ENCODE results near the gene NHS.
A peak's percentile ranks its signal among the peaks of the same experiment; 100 is the strongest.

The NHS gene

DNA sequence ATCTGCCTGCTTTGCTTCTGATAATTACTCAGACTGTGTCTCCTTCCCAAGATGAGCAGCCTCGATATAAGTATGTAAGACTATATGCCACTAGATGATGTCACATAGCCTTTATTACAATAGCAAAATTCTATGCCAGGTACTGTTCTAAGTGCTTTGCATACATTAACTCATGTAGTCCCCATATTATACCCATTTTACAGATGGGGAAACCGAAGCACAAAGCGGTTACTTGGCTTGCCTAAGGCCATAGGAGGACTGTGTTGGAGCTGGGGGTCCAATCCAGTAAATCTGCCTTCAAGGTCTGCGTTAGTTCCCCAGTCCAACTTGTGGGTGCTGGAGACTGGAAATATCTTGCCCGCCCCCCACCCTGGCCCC is 361.5 kb downstream of the NHS start:
- no peak for DNase-seq (ENCODE audit: low read depth in 2 of 2)

DNA sequence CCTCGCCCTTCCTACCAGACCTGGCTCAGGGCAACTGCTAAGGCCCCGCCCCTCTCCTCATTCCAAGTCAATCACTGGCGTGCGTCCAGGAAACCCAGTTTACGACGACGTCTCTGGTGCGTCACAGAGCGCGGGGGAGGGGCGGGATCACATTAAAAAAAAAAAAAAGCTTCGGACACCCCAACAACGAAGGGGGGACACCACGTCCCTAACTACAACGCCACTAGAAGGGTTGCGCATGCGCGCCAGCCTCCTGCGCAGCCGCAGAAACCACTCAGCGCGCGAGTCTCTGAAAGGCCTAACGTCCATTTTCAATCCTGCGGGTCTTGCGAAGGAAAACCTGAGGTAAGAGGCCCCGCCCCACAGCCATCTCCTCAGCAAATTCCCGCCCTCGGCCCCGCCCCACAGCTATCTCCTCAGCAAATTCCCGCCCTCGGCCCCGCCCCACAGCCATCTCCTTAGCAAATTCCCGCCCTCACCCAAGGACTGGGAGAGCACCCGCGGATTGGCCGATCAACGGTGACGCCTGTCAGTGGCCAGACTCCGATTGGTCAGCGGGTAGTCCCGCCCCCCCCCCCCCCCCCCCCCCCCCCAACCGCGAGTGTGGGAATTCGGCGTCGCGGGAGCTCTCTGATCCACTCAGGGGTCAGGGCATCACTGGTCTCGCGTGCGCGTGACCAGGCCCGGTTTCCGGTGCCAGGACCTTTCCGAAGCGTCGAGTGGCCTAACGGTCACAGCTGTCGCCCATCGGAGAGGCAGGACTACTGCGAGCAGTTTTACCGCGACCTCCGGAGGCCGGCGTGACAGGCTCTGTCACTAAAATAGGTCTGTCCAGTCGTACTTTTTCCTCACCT is 362.1 kb downstream of the NHS start, which contains the start of gene SCML1:
Gene SCML1, plus strand, starts transcription at position 638 of the 854 bp plus-strand sequence. CDS start 6,694 bp downstream, outside the sequence.
- peak; percentile 63 to 75 for DNase-seq (ENCODE audit: low read depth in 2 of 2)

DNA sequence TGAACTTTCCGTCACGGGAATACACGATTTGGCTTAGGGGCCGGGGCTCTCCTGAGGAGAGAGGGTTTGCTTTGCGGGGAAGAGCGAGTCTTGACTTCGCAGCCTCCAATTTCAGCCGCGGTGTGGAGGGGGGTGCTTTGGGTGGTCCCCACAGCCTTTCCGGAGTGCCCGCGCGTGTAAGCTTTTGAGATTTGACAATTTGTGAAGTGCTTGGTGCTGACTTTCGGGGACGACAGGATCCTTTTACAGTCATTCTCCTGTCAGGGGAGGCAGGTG is 362.6 kb downstream of the NHS start:
- no peak for DNase-seq (ENCODE audit: low read depth in 2 of 2)

DNA sequence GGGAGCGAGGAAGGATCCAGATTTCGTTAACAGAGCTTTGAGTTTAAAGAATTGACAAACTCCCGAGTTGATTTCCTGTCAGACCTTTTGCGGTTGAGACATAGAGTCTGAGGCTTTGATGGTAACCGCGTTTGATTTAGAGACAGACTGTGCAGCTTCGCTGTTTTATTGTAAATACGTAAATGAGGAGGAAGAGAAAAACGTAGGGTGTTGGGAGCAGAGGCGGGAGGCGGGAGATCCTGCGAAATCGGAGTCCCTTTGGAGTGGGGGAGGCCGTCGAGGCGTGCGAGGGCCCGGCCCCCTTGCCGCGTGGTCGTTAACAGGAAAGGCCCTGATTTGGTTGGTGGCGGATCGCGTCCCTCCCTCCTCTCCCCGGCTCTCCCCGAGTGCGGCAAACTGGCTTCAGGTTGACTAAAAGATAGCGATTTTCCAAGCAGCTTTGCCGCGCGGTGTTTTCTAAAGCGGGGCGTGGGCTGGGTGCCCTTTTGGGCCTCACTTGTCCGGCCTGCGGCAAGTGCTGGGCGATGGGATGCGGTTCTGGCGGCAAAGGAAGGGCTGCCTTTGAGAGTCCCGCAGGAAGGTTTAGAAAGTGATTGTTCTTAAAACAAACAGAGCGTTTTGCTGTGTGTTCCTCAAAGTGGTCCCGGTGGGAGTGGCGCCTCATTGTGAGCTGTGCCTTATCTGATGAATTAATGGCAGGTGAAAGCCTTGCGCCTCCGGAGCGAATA is 363.1 kb downstream of the NHS start:
- DNase-seq (ENCODE audit: low read depth in 2 of 2) = no peak

DNA sequence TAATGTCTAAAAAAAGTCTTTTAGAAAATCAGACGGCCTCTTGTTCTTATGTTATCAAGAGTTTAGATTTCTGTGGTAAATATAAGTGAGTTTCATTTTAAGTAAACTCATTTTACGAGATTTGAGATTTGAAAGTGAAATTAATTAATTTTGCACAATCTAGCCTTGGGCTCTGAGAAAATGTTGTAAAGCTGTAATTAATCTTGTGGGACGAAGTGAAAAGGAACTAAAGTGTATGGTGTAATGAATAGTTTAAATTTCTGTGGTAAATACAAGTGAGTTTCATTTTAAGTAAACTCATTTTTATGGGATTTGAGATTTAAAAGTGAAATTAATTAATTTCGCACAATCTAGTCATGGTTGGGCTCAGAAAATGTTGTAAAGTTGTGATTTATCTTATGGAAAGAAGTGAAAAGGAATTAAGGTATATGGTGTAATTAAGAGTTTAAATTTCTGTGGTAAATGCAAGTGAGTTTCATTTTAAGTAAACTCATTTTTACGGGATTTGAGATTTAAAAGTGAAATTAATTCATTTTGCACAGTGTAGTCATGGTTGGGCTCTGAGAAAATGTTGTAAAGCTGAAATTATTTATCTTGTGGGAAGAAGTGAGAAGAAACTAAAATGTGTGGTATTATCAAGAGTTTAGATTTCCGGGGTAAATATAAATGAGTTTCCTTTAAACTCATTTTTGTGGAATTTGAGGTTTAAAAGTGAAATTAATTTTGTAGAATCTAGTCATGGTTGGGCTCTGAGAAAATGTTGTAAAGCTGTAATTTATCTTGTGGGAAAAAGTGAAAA is 363.9 kb downstream of the NHS start:
- DNase-seq (ENCODE audit: low read depth in 2 of 2) = no peak

DNA sequence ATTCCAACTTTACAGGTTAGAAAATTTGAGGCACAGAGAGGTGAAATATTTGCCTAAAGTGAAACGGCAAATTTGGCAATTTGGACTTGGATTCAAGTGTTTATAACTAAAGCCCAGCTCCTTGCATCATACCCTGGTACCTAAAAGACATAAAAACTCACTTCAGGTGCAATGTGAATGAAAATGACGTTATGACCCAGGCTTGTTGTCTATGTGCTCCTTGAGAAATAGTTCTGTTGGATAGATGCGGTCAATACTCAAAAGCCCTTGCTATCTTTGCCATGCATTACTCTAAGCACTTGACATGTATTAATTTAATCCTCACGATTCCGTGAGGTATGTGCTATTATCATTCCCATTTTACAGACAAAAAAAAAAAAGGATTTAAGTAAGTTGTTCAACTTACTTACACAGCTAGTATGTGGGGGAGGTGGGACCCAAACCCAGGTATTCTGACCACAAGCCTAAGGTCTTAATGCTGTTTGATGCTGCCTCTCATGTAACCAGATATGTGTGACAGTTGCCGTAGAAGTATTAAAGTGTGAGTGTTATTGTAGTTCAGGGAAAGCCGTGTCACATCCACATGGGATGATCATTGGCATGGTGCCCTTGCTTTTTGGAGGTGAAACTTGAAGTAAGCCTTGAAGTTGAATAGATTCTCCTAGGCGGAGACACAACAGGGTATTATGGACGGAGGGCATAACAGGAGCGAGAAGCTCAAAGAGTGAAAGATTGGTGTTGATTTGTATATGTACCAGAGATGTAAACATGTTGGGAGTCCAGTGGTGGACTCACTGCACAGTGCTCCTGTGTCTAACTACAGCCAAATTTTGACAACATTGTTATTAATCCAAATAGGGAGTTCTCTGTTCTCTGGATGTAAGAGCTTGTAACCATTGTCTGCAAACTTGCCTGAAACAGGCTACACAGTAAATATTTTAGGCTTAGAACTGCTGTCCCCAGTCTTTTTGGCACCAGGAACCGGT is 365.4 kb downstream of the NHS start:
- no peak for DNase-seq (ENCODE audit: low read depth in 2 of 2)

DNA sequence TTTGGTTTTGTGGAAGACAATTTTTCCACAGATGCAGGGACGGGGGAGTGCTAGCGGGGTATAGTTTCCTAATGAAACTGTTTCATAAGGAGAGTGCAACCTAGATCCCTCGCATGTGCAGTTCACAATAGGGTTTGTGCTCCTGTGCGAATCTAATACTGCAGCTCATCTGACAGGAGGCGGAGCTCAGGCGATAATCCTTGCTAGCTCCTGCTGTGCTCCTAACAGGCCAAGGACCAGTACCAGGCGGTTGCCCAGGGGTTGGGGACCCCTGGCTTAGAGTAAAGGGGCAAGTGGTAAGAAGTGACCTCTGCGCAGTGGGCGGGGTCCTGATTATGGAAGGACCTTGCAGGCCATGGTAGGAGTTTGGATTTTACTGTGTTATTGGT is 366.1 kb downstream of the NHS start:
- DNase-seq (ENCODE audit: low read depth in 2 of 2) = no peak

DNA sequence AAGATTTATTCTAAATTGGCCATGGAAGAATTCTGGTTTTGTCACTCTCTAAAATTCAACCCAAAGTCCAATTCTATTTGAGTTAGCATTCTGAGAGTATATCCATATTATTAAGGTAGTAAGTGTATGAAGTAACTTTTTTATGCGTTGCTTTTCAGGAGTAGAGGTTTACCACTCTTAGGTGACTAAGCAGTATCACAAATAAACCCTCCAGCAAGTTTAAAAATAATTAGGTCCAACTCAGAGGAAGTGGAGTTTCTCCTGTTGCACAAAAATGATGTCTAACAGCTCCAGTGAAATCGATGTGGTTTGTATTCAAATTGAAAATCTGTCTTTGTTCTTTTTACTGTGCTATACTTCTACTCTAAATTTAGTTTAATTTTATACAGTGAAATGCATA is 368.9 kb downstream of the NHS start:
- DNase-seq (ENCODE audit: low read depth in 2 of 2) = no peak

DNA sequence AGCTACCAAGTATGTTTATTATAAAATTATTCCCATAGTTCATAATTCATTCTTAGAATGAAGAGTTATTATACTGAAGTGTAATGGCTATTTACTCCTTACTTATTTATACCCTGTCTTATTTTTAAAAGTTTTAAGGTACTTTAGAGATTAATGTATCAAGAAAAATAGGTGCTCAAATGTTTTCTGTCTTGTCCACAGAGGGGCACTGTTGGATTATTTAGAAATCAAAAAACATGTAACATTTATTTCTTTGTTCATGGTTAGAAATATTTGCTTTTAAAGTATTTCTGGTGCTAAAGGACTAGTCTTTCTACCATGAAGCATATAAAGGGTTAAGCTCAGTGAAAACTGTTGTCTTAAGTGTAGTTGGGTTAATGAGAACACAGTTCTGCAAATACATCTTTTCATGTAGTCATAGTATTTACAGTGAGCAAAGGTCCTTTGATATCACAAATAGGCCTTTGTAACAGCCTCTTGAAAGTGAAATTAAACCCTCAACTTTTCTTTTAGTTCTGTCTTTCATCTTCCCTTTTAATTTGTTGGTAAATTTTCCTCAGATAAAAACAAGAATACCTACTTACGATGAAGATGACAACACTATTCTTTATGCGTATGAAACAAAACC is 370.0 kb downstream of the NHS start:
- no peak for DNase-seq (ENCODE audit: low read depth in 2 of 2)

DNA sequence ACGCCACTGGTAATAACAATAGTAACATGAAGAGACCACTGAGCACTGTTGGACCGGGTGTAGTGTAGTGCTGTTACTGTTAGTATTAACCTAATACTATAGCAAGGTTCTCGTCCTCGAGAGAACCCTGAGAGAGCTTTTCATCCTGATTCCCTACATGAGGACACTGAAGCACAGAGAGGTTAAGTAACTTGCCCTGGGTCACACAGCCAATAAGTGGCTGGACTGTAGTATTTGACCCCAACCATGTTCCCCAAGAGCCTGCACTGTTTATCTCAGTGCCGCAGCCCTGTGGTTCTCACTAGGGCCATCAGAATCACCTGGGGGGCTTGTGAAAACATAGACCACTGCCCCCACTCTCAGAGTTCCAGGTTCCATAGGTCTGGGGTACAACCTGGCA is 372.7 kb downstream of the NHS start:
- DNase-seq (ENCODE audit: low read depth in 2 of 2) = no peak

DNA sequence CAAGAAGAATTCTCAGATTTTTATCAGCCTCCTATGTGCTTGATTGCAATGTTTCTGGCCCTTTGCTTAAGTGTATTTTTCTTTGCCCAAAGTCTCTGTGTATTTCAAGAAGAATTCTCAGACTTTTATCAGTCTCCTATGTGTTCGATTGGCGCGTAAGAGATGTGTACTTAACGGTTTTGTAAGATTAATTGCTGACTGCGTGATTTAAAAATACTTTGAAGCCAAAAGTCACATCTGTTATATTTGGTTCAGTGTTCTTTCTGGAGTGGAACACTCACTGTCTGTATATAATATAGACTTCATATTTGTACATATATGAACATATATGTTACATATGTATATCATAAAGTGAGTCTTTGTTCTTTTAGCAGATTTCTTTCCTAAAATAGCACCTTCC is 373.7 kb downstream of the NHS start:
- DNase-seq (ENCODE audit: low read depth in 2 of 2) = no peak

DNA sequence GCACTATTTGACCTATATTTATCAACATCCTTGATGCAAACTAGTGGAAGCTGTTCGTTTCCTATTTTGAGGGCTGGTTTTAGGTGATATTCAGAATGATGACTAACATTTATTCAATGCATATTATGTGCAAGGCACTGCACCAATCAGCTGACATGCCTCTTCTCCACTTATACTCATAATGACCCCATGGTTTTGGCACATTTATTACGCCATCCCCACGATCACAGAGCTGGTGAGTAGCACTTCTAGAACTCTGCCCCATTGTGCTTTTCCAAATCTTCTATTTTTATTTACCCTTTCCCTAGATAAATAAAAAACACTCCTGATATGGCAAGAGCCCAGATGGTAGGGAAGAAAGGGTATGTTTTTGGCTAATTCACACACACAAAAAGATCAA is 375.4 kb downstream of the NHS start:
- DNase-seq (ENCODE audit: low read depth in 2 of 2) = no peak

DNA sequence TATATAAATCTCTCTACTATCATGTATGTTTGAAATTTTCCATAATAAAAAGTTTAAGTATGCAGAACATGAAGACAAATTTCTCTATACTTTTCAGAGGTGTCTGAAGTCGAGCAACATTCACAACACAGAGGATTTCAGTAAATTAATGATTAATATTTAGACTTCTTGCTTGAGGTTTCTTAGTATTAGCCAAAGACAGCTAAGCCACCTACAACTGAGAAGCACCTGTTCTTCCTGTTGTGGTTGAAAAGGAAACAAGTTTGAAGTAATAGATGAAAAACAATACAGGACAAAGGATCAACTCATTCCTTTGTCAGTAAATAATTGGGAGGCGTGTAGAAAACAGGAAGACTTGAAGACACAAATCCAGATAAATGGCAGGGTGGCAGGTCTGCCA is 383.4 kb downstream of the NHS start:
- DNase-seq (ENCODE audit: low read depth in 2 of 2) = no peak

DNA sequence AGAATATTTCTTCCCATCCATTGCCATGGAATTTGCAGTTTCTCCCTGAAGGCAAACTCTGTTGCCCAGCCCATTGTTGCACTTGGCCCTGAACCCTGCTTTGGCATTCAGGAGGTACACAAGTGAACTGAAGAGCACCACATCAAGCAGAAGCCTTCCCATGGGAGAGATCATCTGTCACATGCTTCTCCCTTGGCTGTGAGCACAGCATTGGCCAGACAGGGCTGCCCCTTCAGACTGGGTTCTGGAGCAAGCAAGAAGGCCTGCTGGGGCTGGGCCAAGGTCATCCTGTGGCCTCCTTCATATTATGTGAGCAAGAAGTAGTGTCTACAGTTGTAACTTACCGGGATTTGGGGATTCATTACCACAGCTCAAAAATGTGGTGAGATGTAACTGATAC is 385.0 kb downstream of the NHS start:
- no peak for DNase-seq (ENCODE audit: low read depth in 2 of 2)

DNA sequence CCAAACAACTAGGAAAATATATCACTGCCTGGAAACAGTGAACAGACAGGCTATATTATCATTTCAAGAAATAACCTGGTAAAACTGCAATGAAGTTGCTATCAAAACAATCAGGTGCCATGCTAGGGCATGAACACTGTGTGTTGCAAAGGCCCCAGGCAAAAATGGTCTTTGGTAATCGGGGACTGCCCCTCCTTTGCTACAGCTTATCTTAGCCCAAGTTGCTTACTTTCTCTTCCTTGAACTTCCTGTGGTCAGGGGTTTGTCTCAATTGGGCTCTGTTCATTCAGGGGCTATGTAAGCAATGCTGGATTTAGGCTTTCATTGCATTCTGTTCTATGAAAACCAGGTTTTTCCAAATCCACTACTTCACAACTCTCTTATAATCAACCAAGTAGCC is 392.7 kb downstream of the NHS start:
- DNase-seq (ENCODE audit: low read depth in 2 of 2) = no peak

DNA sequence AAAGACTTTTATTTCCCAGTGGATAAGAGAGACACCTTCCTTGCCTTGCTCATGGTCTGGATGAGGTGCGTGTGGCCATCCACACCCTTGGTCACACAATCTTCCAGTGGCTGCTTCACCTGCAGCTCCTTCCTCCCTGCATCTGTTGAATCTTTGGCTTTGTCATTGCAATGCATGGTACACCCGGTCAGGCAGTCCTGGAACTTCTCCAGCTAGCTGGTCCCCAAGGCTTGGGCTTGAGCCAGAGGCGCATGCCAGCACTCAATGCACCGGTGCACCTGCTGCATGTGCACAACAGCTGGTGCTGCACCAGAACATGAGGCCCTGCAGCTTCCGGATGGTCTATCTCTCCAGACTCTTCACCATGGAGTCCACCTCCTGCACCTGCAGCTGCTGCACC is 394.0 kb downstream of the NHS start:
- no peak for DNase-seq (ENCODE audit: low read depth in 2 of 2)

DNA sequence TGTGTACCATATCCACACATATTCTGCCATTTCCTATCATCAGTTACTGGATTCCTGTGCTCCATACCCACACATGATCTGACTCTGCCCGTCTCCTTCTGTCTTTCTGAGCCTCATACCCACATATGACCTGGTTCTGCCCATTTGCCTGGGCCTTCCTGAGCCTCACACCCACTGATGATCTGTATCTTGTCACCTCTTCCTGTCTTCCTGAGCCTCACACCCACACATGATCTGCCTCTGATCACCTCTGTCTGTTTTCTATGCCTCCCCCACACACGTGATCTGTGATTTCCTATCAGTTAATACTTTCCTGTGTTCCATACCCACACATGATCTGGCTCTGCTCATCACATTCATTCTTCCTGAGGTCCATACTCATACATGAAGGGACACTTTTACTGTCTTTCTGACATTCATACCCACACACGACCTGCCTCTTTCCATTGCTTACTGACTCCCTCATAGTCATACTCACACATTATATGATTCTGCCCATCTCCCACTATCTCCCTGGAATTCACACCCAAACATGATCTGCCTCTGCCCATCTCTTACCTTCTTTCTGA is 394.8 kb downstream of the NHS start:
- DNase-seq (ENCODE audit: low read depth in 2 of 2) = no peak

DNA sequence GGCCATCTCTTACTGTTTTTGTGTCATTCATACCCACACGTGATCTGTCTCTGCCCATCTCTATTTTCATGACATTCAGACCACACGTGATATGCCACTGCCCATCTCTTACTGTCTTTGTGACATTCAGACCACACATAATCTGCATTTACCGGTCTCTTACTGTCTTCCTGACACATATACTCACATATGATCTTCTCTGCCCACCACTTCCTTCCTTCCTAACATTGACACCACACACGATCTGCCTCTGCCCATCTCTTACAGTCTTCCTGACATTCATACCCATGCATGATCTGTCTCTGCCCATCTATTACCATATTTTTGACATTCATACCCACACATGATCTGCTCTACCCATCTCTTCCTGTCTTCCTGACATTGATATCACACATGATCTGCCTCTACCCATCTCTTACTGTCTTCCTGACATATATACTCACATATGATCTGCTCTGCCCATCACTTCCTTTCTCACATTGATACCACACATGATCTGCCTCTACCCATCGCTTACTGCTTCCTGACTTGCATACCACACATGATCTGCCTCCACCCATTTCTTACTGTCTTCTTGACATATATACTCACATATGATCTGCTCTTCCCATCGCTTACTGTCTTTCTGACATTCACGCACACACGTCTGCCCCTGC is 398.3 kb downstream of the NHS start:
- DNase-seq (ENCODE audit: low read depth in 2 of 2) = no peak

DNA sequence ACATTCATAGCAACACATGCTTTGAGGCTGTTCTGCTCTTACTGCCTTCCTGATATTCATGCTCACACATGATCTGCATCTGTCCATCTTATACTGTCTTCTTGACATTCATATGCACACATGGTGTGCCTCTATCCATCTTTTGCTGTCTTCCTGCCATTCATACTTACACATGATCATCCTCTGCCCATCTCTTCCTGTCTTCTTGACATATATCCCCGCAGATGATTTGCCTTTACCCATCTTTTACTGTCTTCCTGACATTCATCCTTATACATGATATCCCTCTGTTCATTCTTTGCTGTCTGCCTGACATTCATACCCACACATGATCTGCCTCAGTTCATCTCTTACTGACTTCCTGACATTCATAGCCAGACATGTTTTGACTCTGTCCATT is 399.1 kb downstream of the NHS start:
- no peak for DNase-seq (ENCODE audit: low read depth in 2 of 2)

DNA sequence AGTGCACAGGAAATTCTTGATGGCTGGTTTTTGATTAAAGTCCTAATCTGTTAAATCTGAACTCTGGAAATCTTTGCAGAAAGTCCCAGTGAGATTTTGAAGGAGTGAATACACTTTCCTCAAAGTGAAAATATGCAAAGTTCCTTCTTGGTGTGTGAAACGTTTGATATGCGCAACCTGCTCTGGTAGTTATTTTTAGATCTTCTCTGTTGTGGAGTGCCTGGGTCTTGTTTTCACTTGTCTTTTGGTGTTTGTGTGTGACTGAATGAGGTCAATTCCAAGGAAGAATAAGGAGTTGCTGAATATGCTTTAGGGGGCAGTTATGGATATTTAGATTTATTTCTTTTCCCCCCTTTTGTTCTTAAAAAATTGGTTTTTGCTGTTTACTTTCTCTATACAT is 404.0 kb downstream of the NHS start:
- no peak for DNase-seq (ENCODE audit: low read depth in 2 of 2)

All from stimulated activated CD8-positive, alpha-beta memory T cell treated with anti-CD3 and anti-CD28 coated beads, Interleukin-2, amount 100 ng/mL, for 1 hour (primary cell).